HepG2 (cell line): ENCODE measurements around the gene STOML1. TPM values are rescaled to one million over a fixed set of nuclear protein-coding genes. Genes with fewer than 3 reads are reported as not detected.
A peak's percentile ranks its signal among the peaks of the same experiment; 100 is the strongest.

ENCODE experiments used
- CHD2 ChIP-seq: IDR thresholded peaks from 2 replicates; pipeline ENCODE4 v1.6.1; 2011; ENCODE audit warnings: low read depth, low read length, improper control_type of control experiment
- CREB3 ChIP-seq: sonication (generic); formaldehyde crosslinking; IDR thresholded peaks from 2 replicates; pipeline ENCODE4 v1.5.0; 2020; ENCODE audit warnings: missing genetic modification reagents
- EEA1 ChIP-seq: sonication (generic); formaldehyde crosslinking; IDR thresholded peaks from 2 replicates; pipeline ENCODE4 v1.5.1; 2020; ENCODE audit warnings: mild to moderate bottlenecking, missing genetic modification reagents, borderline replicate concordance
- POGK ChIP-seq: sonication (generic); formaldehyde crosslinking; conservative IDR thresholded peaks from 2 replicates; pipeline ENCODE4 v1.8.0; 2022; ENCODE audit warnings: mild to moderate bottlenecking, moderate library complexity, missing genetic modification reagents
- SATB2 ChIP-seq: sonication (generic); formaldehyde crosslinking; IDR thresholded peaks from 2 replicates; pipeline ENCODE4 v1.5.0; 2020; ENCODE audit warnings: missing genetic modification reagents
- TP53 ChIP-seq: sonication (generic); formaldehyde crosslinking; conservative IDR thresholded peaks from 2 replicates; pipeline ENCODE4 v1.4.0; 2020; ENCODE audit warnings: missing genetic modification reagents
- ZFYVE20 ChIP-seq: sonication (generic); formaldehyde crosslinking; IDR thresholded peaks from 2 replicates; pipeline ENCODE4 v1.8.0; 2023; ENCODE audit warnings: low read depth, mild to moderate bottlenecking, moderate library complexity, missing genetic modification reagents, borderline replicate concordance
- ZNF879 ChIP-seq: sonication (generic); formaldehyde crosslinking; IDR thresholded peaks from 2 replicates; pipeline ENCODE4 v1.8.1; 2023; ENCODE audit warnings: missing genetic modification reagents
- ZNF891 ChIP-seq: sonication (generic); formaldehyde crosslinking; IDR thresholded peaks from 2 replicates; pipeline ENCODE4 v1.5.0; 2020; ENCODE audit warnings: mild to moderate bottlenecking, missing genetic modification reagents
- ZUFSP ChIP-seq: sonication (generic); formaldehyde crosslinking; IDR thresholded peaks from 2 replicates; pipeline ENCODE4 v1.9.0; 2021; ENCODE audit warnings: missing genetic modification reagents, mild to moderate bottlenecking, borderline replicate concordance
- polyA plus RNA-seq, 8 experiments: library from polyadenylated mRNA; depleted of rRNA in 3 of 8; stranded (reverse) in 7 of 8; unstranded in 1 of 8; fragments of >200 nt; fragmentation: Illumina TruSeq in 4 of 8; extraction: Trizol in 4 of 8; gene quantifications; 2 replicates each; pipeline versions ENCODE4 v1.2.1 to v1.2.3, GENCODE V29; 2011 to 2016; ENCODE audit warnings: low read depth in 4 of 8, missing spikeins in 1 of 8, mixed read lengths in 1 of 8; ENCODE audit not compliant: insufficient read depth in 1 of 8
- total RNA-seq, 5 experiments: library from RNA; depleted of rRNA; stranded (reverse); fragments of >200 nt; fragmentation: Illumina TruSeq; extraction: Trizol; gene quantifications; 2 replicates each; pipeline ENCODE4 v1.2.3, GENCODE V29; 2016; ENCODE audit warnings: low read depth in 1 of 5
- TF ChIP-seq, protein P1 (sequence below): sonication (generic); formaldehyde crosslinking; IDR thresholded peaks from 2 replicates; pipeline ENCODE4 v1.5.1; 2020; ENCODE audit warnings: mild to moderate bottlenecking, missing genetic modification reagents, moderate library complexity
- TF ChIP-seq, protein P2 (sequence below): sonication (generic); formaldehyde crosslinking; IDR thresholded peaks from 2 replicates; pipeline ENCODE4 v1.5.1; 2020; ENCODE audit warnings: missing genetic modification reagents, mild to moderate bottlenecking, borderline replicate concordance
- TF ChIP-seq, protein P3 (sequence below): sonication (generic); formaldehyde crosslinking; IDR thresholded peaks from 2 replicates; pipeline ENCODE4 v1.4.0; 2020; ENCODE audit warnings: missing genetic modification reagents
- TF ChIP-seq, protein P4 (sequence below): conservative IDR thresholded peaks from 2 replicates; pipeline ENCODE4 v1.6.1; 2018; ENCODE audit warnings: missing genetic modification reagents
- TF ChIP-seq, protein P5 (sequence below): sonication (generic); IDR thresholded peaks from 2 replicates; pipeline ENCODE4 v1.6.1; 2016; ENCODE audit warnings: low read depth, borderline replicate concordance

STOML1 gene
- total and polyA plus RNA-seq, 2 of the 13 experiments (the other 11 are each of a cell fraction or from before 2014, with no cell fraction given), result 3.5 to 3.7 TPM

DNA sequence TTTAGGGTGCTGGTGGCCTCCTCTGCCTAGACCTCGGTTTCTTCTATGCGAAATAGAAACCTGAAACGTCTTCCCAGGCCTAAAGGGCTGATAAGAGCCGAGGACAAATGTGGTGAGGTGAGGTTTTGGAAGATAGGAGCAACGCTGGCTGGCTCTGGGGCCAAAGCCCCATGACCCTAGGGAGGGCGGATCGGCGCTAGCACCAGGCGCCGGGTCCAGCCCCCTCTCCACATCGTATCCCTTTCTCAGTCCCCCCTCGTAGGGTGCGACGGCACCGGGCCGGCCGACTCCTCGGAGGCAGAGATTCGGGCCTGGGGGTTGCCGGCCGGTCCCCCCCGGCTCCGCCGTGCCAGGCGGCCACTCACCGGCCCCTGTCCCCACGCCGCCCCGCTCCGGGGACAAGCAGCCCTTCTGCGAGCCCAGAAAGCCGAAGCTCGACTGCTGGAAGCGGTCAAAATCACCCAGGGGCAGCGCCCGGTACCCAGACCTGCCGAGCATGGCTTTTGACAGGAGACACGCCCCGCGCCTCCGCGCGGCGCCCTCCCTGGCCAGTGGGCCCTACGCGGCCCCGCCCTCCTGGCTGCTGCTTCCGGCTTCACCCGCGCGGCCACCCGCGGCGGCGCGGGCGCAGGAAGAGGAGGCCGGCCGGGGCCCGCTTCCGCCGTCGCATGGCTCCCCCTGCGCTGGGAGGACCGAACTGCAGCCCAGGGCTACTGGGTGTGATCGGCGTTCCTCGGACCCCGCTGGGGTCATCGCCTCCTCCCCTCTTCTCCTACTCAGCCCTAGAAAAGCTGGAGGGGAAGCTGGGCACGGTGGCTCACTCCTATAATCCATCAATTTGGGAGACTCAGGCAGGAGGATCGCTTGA lies at the start of gene STOML1 (continued):
- no peak for TF ChIP-seq CREB3 (CRISPR knock-in tag)
- TF ChIP-seq, protein P1, sequence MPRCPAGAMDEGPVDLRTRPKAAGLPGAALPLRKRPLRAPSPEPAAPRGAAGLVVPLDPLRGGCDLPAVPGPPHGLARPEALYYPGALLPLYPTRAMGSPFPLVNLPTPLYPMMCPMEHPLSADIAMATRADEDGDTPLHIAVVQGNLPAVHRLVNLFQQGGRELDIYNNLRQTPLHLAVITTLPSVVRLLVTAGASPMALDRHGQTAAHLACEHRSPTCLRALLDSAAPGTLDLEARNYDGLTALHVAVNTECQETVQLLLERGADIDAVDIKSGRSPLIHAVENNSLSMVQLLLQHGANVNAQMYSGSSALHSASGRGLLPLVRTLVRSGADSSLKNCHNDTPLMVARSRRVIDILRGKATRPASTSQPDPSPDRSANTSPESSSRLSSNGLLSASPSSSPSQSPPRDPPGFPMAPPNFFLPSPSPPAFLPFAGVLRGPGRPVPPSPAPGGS, result peak; percentile 42; the same call in 1 of the 2 replicates
- no peak for TF ChIP-seq TP53
- TF ChIP-seq POGK (CRISPR knock-in tag), result no peak; the same call in 1 of the 2 replicates
- no peak for TF ChIP-seq ZFYVE20 (CRISPR knock-in tag)
- TF ChIP-seq, protein P2, sequence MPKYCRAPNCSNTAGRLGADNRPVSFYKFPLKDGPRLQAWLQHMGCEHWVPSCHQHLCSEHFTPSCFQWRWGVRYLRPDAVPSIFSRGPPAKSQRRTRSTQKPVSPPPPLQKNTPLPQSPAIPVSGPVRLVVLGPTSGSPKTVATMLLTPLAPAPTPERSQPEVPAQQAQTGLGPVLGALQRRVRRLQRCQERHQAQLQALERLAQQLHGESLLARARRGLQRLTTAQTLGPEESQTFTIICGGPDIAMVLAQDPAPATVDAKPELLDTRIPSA (CRISPR knock-in tag), result no peak
- no peak for TF ChIP-seq ZNF891 (CRISPR knock-in tag)
- TF ChIP-seq SATB2, result no peak
- TF ChIP-seq ZNF879 (CRISPR knock-in tag), result no peak
- no peak for TF ChIP-seq EEA1 (CRISPR knock-in tag)
- TF ChIP-seq ZUFSP, result no peak
- TF ChIP-seq, protein P3, sequence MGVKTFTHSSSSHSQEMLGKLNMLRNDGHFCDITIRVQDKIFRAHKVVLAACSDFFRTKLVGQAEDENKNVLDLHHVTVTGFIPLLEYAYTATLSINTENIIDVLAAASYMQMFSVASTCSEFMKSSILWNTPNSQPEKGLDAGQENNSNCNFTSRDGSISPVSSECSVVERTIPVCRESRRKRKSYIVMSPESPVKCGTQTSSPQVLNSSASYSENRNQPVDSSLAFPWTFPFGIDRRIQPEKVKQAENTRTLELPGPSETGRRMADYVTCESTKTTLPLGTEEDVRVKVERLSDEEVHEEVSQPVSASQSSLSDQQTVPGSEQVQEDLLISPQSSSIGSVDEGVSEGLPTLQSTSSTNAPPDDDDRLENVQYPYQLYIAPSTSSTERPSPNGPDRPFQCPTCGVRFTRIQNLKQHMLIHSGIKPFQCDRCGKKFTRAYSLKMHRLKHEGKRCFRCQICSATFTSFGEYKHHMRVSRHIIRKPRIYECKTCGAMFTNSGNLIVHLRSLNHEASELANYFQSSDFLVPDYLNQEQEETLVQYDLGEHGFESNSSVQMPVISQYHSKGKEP (CRISPR knock-in tag), result no peak
- TF ChIP-seq CHD2, result no peak
- TF ChIP-seq, protein P4, sequence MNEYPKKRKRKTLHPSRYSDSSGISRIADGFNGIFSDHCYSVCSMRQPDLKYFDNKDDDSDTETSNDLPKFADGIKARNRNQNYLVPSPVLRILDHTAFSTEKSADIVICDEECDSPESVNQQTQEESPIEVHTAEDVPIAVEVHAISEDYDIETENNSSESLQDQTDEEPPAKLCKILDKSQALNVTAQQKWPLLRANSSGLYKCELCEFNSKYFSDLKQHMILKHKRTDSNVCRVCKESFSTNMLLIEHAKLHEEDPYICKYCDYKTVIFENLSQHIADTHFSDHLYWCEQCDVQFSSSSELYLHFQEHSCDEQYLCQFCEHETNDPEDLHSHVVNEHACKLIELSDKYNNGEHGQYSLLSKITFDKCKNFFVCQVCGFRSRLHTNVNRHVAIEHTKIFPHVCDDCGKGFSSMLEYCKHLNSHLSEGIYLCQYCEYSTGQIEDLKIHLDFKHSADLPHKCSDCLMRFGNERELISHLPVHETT, result peak; percentile 87
- TF ChIP-seq, protein P5, sequence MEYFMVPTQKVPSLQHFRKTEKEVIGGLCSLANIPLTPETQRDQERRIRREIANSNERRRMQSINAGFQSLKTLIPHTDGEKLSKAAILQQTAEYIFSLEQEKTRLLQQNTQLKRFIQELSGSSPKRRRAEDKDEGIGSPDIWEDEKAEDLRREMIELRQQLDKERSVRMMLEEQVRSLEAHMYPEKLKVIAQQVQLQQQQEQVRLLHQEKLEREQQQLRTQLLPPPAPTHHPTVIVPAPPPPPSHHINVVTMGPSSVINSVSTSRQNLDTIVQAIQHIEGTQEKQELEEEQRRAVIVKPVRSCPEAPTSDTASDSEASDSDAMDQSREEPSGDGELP, result peak; percentile 28; the same call in 1 of the 2 replicates
